Right ventricle myocardium superior (tissue), 1 donor: ENCODE results near the gene EVC2. TPM values are rescaled to one million over a fixed set of nuclear protein-coding genes. Genes with fewer than 3 reads are reported as not detected.
A peak's percentile ranks its signal among the peaks of the same experiment; 100 is the strongest.

Experiments
- ATAC-seq: fragments of 200-7000 bp; cut with Tn5 transposase; one replicate; pipeline ENCODE4 v1.9.1; 2020; ENCODE audit warnings: mild to moderate bottlenecking; ENCODE audit not compliant: poor library complexity
- DNase-seq: peaks from one replicate; pipeline ENCODE4 v3.0.0-alpha.2; 2020
- intact Hi-C: fragments of 100-400 bp; cut with DNase I; formaldehyde crosslinking; loops from one replicate; pipeline ENCODE4 v1.11.2; 2022
- total RNA-seq: library from RNA; stranded (reverse); fragmentation: NEBNext Ultra II Directional; extraction: Animal tissue kit (Norgen Biotek cat#: 25700); gene quantifications from one replicate; pipeline ENCODE4 v1.2.1, GENCODE V29; 2021
- donor health status: DM: no; HTN: yes; CAD: no; lungs with severe emphysema.

EVC2 gene
- total RNA-seq, 1 donor from 2014 or later, result 1.6 TPM

DNA sequence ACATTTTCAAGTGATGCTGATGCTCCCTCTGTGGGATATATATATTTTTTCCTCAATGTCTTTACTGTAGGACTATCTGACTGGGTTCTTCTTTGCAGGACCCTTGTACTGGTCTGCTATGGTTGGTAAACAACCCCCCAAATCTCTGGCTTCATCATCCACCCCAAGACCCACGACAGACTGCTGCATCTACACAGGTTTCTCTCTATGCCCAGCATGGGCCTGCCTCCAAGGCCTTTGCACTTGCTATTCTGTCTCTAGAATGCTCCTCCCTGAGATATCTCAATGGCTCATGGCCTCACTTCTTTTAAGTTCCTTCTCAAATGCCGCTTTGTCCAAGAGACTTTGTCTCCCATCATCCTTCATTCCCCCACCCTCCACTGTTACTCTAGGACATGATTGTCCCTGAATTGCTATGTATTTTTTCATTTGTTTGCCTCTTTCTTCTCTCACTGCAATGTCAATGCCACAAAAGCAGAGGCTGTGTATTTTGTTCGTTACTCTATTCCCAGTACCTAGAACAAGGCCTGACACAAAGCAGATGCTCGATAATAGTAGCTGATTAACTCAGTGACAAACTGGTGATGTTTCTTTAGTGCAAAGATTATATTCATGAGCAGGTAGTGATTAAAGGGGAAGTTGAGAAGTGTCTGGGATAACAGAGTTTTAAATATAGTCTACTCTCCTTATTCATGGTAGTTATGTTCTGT, 9.2 kb upstream of the EVC2 start:
- intact Hi-C loops, result no loop called here
- ATAC-seq (no peak), DNase-seq (no peak)

- no peak for ATAC-seq
- intact Hi-C loops, result no loop called here
- DNase-seq, result no peak
Observed at GRCh38 chr4:5716391-5716790, 8.0 kb upstream of the EVC2 start.

DNA sequence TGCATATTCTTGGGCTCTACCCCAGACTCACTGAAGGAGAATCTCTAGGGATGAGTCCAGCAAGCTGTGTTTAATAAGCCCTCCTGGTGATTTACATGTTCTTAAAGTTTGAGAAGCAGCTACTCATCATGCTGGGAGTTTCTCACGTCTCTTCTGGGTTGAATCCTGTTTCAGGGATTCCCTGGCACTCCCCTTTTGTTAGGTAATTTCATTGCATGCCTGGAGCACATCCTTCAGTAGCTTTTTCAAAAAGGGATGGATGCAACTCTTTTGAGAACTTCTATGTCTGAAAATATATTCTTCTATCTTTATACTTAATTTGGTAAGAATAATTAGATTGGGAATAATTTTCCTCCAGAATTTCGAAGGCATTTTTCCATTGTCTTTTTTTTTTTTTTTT, 7.0 kb upstream of the EVC2 start:
- intact Hi-C loops, result no loop called here
- DNase-seq (no peak), ATAC-seq (no peak)

GRCh38 chr4:5713861-5714260, 5.5 kb upstream of the EVC2 start:
- no peak for ATAC-seq
- DNase-seq, result no peak
- intact Hi-C loops, result no loop called here

DNA sequence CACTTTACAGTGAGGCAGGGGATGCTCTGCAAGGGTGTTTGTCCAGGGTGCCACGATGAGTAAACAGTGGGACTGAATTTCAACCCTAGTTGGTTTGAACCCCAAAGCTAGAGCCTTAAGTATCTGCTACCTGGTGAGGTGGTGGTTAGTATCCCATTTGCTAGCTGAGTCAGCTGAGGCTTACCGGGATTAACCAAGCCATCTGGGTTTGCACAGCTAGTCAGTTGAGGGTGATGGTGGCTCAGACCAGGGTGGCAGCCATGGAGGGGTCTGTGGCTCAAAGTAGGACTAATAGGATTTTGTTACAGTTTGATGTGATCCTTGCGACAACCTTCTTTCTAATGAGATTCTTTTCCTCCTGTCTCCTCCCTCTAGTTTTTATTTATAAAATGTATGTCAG, 4.6 kb upstream of the EVC2 start:
- DNase-seq (no peak), ATAC-seq (no peak)
- intact Hi-C loops, result no loop called here

GRCh38 chr4:5712517-5712916, 4.2 kb upstream of the EVC2 start:
- DNase-seq (no peak), ATAC-seq (no peak)
- intact Hi-C loops, result no loop called here

DNA sequence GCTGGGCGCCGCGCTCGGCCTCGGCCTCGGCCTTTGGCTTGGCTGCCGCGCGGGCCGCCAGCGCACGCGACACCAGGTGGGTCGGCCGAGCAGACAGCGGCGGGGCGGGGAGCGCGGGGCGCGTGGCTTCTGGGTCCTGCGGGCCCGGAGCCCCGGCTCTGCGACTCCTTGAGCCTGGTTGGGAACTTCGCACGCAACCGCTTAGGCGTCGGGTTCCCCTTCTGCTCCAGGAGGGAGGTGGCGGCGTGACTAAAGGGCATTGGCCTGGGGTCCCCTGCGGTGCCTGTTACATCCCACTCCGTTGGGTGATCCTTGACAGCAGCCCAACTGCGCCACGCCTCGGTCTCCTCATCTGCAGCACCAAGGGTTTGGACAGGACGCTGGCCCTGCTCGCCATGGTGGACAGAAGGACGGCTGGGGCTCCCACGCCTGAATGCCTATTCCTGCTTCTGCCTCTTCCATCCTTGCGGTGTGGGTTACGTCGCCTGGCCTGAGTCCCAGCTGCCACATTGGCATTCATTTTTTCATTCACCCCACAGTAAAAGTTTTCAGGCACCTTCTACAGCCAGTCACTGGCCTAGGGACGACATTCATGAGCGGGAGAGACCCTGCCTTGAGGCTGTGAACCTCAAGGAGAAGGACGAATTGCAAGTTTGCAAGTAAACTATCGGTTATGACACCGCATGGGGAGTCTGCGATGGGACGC, 3.3 kb upstream of the EVC2 start:
- intact Hi-C loops, result no loop called here
- ATAC-seq, result no peak

DNA sequence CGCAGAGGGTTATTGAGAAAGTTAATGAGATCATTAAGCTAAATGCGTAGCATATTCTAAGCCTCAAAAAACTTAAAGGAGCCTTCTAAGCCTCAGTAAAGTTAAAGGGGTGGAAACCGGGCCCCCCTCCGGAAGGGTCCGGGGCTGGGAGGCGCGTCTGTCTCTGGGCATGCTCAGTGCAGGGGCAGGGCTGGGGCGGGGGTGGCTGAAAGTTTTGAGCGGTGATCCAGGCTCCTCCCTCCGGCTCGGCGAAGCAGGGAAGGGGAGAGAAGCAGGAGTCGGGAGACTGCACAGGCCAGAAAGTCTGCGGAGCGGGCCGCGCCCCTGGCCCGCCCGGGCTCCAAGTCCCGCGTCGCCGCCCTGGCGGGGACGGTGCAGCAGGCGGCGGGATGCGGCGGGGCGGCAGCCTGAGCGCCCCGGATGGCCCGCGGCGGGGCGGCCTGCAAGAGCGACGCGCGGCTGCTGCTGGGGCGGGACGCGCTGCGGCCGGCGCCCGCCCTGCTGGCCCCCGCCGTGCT, 2.7 kb upstream of the EVC2 start, which contains the start of gene EVC:
EVC (plus strand) TSS at position 241 of the 518 bp plus-strand sequence; CDS start at position 421, 180 bp downstream.
- intact Hi-C loops, result no loop called here
- peak; percentile 91 for DNase-seq
- ATAC-seq, result peak; percentile 88

More for the DNA sequence above, 3.3 kb upstream of the EVC2 start:
- DNase-seq, result peak; percentile 60

DNA sequence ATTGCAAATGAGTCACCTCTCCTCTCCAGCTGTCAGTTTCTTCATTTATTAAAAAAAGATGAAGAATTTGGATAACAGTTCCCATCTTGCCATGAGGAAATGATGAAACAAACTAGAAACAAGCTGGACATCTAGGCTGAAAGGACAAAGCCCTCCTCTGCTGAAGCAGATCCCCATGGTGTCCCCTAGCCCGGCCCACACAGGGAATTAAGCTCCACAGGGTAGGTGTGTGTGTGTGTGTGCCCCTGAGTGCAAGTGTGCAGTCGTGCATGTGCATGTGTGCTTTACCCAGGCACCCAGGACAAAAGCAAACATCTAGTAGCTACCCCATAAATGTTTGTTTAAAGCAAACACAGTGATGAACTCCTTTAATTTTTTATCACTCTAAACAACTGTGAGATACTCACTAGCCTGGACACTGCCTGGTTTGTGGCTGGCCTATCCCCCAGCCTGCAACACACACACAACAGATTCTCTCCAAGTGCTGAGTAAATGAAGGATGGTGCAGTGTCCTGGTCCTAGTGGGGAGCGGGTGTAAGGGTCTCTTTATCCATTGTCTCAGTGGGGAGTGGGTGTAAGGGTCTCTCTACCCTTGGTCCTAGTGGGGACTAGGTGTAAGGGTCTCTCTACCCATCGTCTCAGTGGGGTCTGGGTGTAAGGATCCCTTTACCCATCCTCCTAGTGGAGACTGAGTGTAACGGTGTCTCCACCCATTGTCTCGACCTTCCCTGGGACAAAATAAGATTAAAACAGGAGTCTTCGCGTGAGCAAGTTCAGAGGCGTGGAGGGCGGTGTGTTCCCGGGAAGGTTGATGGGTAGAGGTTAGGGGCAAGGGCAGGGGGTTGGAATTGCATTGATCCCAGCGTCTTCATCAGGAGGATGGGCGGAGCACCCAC, 2.0 kb upstream of the EVC2 start:
- DNase-seq, result no peak
- intact Hi-C loops, result no loop called here
- ATAC-seq, result peak; percentile 23

- DNase-seq, result no peak
- ATAC-seq, result peak; percentile 12
- intact Hi-C loops, result no loop called here
Observed at GRCh38 chr4:5709207-5709575, 832 bp upstream of the EVC2 start.

DNA sequence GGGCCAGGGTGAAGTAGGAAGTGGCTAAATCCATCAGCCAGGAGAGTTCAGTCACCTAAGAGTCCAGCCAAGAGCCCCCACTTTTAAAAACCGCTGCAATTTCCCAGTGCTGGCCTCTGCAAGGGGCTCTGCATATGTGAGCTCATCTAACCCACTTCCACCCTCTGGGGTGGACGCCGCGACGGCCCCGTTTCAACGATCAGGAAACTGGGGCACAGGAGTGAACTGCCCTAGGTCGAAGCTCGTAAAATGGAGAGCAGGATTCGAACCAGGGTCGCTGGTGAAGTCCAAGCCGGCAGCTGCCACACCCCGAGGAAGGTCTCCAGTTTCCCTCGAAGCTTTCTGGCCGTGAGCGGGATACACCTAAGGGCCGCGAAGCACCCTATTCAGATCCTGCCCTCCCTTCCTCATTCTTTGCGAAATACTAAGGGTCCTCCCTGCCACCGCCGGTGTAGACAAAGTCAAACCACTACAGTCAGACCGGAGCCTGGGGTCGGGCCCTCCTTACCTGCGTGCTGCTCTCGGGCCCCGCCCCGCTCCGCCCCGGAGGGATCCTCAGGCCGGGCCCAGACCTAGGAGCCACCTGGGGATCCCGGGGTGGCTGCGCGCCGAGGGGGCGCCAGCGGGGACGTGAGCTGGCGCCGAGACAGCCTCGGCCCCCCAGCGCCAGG, 446 bp downstream of the EVC2 start:
- intact Hi-C loops, result no loop called here
- peak; percentile 3 for ATAC-seq
- DNase-seq, result no peak

- ATAC-seq, result no peak
- DNase-seq, result no peak
- intact Hi-C loops, result no loop called here
Observed at GRCh38 chr4:5707366-5707765, 993 bp downstream of the EVC2 start.

- intact Hi-C loops, result no loop called here
- DNase-seq (no peak), ATAC-seq (no peak)
Observed at GRCh38 chr4:5706486-5707290, 1.7 kb downstream of the EVC2 start.

GRCh38 chr4:5705647-5706320, 2.6 kb downstream of the EVC2 start:
- ATAC-seq (no peak), DNase-seq (no peak)
- intact Hi-C loops, result no loop called here

GRCh38 chr4:5704276-5704675, 4.1 kb downstream of the EVC2 start:
- ATAC-seq (no peak), DNase-seq (no peak)
- intact Hi-C loops, result no loop called here

- intact Hi-C loops, result no loop called here
- ATAC-seq (no peak), DNase-seq (no peak)
Observed at GRCh38 chr4:5703831-5704230, 4.5 kb downstream of the EVC2 start.

DNA sequence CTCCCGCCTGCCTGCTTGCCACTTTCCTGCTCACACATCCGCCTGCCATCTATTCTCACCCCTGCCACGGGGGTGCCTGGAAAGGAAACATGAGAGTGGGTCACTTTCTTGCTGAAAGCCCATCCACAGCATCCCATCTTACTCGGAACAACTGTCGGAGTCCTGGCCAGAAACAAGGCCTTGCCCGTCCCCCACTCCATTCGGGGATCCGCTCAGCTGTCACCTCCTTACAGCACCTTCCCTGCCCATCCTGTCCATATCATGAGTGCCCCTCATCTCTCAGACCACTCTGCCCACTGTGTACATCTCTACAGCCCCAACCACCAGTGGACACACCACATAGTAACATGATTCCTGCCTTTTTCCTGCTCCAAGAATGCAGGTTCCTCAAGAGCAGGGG, 6.4 kb downstream of the EVC2 start:
- no peak for ATAC-seq
- no peak for DNase-seq
- intact Hi-C loops, result no loop called here
